Measurements from ENCODE around the gene MRC2.

MRC2 gene

DNA sequence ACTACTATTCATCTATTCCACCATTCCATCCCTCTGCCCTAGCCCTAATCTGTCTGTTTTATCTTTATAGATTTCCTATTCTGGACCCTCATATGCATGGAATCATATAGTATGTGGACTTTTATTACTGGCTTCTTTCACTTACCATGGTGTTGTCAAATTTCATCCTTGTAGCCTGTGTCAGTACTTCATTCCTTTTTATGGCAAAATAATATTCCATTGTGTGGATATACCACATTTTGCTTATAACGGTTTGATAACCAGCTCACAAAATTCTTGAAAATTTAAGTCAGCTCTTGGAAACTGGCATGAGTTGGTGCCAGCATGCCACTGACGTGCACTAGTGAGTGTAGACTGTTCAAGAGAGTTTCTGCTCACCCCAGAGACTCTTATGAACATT, 30.3 kb upstream of the MRC2 start:
- TF ChIP-seq OSR1 (CRISPR knock-in tag; IDR thresholded peaks at IDR 0.05) (no peak), ZNF8 (CRISPR knock-in tag; IDR thresholded peaks at IDR 0.05) (peak; percentile 97)
- no peak for ATAC-seq

- no peak for ATAC-seq
- TF ChIP-seq BACH2 (CRISPR knock-in tag; IDR thresholded peaks at IDR 0.05; ENCODE audit: borderline replicate concordance) (no peak), ISL1 (CRISPR knock-in tag; IDR thresholded peaks at IDR 0.05) (no peak), ZC3H10 (CRISPR knock-in tag; IDR thresholded peaks at IDR 0.05) (no peak), GLIS3 (CRISPR knock-in tag; IDR thresholded peaks at IDR 0.05) (no peak), ZNF8 (CRISPR knock-in tag; IDR thresholded peaks at IDR 0.05) (no peak), SNAI2 (CRISPR knock-in tag; IDR thresholded peaks at IDR 0.05) (no peak), CSDC2 (CRISPR knock-in tag; IDR thresholded peaks at IDR 0.05) (no peak), TSHZ2 (CRISPR knock-in tag; IDR thresholded peaks at IDR 0.05) (no peak), ZFP3 (CRISPR knock-in tag; IDR thresholded peaks at IDR 0.05) (no peak), CREB5 (CRISPR knock-in tag; IDR thresholded peaks at IDR 0.05; ENCODE audit: low read depth) (no peak), RARB (CRISPR knock-in tag; IDR thresholded peaks at IDR 0.05) (no peak), TCF4 (CRISPR knock-in tag; IDR thresholded peaks at IDR 0.05; ENCODE audit: borderline replicate concordance) (no peak), ZFP30 (CRISPR knock-in tag; IDR thresholded peaks at IDR 0.05) (no peak)
Measured at GRCh38 chr17:62597920-62598319, 29.6 kb upstream of the MRC2 start.

DNA sequence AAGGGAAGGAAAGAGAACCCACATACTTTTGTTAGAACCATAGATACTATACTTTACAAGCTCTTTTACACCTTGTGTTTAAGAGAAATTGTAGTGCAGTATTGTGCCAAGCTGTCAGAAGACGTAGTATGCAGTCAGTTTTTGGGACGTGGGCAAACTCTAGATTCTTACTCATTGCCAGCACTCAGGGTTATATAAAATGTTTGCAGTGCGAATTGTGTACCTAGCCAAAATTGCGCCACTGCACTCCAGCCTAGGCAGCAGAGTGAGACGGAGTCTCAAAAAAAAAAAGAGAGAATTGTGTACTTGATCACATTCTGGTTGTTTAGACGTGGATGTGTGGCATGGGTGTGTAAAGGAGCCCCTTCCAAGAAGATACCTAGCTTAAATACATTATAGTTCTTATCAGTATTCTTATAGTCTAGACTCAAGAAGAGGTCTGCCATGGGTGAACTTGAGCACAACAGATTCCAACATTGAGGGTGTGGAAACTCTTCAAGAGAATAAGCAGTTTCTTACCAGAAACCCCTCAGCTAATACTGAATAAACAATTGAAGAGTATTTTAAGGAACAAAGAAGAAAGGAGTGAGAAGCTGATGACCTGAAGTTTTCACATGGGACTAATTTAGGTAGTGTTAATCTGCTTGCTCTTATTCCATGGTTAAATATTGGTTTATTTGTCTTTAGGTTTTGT, 27.4 kb upstream of the MRC2 start:
- no peak for ATAC-seq
- TF ChIP-seq ZFP3 (CRISPR knock-in tag; IDR thresholded peaks at IDR 0.05) (no peak), OSR1 (CRISPR knock-in tag; IDR thresholded peaks at IDR 0.05) (no peak), CSDC2 (CRISPR knock-in tag; IDR thresholded peaks at IDR 0.05) (no peak), ZNF565 (CRISPR knock-in tag; conservative IDR thresholded peaks at IDR 0.05; ENCODE audit: low read depth) (no peak), TSHZ2 (CRISPR knock-in tag; IDR thresholded peaks at IDR 0.05) (no peak), TCF4 (CRISPR knock-in tag; IDR thresholded peaks at IDR 0.05; ENCODE audit: borderline replicate concordance) (no peak), RARB (CRISPR knock-in tag; IDR thresholded peaks at IDR 0.05) (no peak), ESRRG (CRISPR knock-in tag; IDR thresholded peaks at IDR 0.05) (no peak), ZFP30 (CRISPR knock-in tag; IDR thresholded peaks at IDR 0.05) (no peak), GLIS3 (CRISPR knock-in tag; IDR thresholded peaks at IDR 0.05) (no peak), BACH2 (CRISPR knock-in tag; IDR thresholded peaks at IDR 0.05; ENCODE audit: borderline replicate concordance) (no peak), CREB5 (CRISPR knock-in tag; IDR thresholded peaks at IDR 0.05; ENCODE audit: low read depth) (no peak), ISL1 (CRISPR knock-in tag; IDR thresholded peaks at IDR 0.05) (no peak), SNAI2 (CRISPR knock-in tag; IDR thresholded peaks at IDR 0.05) (no peak), POU6F1 (CRISPR knock-in tag; IDR thresholded peaks at IDR 0.05; ENCODE audit: borderline replicate concordance, low read depth) (no peak), TOX (CRISPR knock-in tag; IDR thresholded peaks at IDR 0.05; ENCODE audit: borderline replicate concordance) (no peak), PATZ1 (CRISPR knock-in tag; IDR thresholded peaks at IDR 0.05; ENCODE audit: borderline replicate concordance) (no peak), PPARA (CRISPR knock-in tag; IDR thresholded peaks at IDR 0.05; ENCODE audit: borderline replicate concordance) (no peak), ZC3H10 (CRISPR knock-in tag; IDR thresholded peaks at IDR 0.05) (no peak)
- TF ChIP-seq, protein P1, sequence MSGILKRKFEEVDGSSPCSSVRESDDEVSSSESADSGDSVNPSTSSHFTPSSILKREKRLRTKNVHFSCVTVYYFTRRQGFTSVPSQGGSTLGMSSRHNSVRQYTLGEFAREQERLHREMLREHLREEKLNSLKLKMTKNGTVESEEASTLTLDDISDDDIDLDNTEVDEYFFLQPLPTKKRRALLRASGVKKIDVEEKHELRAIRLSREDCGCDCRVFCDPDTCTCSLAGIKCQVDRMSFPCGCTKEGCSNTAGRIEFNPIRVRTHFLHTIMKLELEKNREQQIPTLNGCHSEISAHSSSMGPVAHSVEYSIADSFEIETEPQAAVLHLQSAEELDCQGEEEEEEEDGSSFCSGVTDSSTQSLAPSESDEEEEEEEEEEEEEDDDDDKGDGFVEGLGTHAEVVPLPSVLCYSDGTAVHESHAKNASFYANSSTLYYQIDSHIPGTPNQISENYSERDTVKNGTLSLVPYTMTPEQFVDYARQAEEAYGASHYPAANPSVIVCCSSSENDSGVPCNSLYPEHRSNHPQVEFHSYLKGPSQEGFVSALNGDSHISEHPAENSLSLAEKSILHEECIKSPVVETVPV (CRISPR knock-in tag; IDR thresholded peaks at IDR 0.05) = no peak

All from SK-N-SH treated with all-trans-retinoic acid at 6 μM for 48 hours (cell line).